ENCODE results near the gene SMARCD3. TPM values are rescaled to one million over a fixed set of nuclear protein-coding genes. Genes with fewer than 3 reads are reported as not detected.

The SMARCD3 gene
- total RNA-seq, 1 donor from 2014 or later = 5.6 TPM

- no peak for DNase-seq (ENCODE audit: extremely low read depth, low read depth, low spot score)
Measured at GRCh38 chr7:151273651-151274390, 25.3 kb upstream of the SMARCD3 start.

- DNase-seq (ENCODE audit: extremely low read depth, low read depth, low spot score) = no peak
Measured at GRCh38 chr7:151272877-151273276, 24.4 kb upstream of the SMARCD3 start.

GRCh38 chr7:151272405-151272804 lies 23.9 kb upstream of the SMARCD3 start:
- no peak for DNase-seq (ENCODE audit: extremely low read depth, low read depth, low spot score)

DNA sequence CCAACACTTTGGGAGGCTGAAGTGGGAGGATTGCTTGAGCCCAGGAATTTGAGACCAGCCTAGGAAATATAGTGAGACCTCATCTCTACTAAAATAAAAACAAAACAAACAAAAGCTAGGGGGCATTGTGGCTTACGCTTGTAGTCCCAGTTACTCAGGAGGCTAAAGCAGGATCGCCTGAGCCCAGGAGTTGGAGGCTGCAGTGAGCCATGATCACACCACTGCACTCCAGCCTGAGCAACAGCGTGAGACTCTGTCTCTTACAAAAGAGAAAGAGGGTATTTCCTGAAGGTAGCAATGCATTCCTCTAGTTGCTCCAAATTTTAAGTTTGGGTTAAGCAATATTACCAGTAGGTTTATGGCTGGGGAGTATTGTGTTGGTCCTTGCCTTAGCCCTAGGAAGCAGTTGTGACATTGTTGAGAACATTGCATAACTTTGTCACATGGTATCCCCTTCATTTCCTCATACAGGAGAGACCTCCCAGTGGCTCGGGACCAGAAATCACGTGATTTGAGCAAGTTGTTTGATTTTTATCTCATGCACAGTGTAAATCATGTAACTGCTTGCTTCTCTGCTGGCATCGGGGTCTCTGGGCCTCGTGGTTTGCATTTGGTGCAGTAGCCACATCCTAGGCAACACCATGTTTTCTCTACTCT lies 23.3 kb upstream of the SMARCD3 start:
- DNase-seq (ENCODE audit: extremely low read depth, low read depth, low spot score) = no peak

DNA sequence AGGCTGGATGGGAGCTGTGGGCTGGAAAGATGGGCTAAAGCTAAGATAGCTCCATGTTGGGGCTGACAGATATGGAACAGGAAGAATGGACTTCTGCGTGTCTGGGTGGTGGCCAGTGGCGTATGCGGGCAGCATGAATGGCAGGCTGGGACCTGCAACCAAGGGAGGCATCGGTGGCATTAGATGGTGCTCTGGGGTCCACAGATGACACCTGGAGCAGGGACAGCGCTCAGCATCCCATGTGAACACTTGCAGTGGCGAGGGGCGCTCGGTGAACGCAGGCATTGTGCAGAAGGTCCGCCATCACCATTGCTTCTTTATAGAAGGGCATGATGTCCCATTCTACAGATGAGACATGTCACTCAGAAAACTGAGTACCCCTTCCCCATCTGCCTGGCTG lies 21.0 kb upstream of the SMARCD3 start:
- no peak for DNase-seq (ENCODE audit: extremely low read depth, low read depth, low spot score)

DNA sequence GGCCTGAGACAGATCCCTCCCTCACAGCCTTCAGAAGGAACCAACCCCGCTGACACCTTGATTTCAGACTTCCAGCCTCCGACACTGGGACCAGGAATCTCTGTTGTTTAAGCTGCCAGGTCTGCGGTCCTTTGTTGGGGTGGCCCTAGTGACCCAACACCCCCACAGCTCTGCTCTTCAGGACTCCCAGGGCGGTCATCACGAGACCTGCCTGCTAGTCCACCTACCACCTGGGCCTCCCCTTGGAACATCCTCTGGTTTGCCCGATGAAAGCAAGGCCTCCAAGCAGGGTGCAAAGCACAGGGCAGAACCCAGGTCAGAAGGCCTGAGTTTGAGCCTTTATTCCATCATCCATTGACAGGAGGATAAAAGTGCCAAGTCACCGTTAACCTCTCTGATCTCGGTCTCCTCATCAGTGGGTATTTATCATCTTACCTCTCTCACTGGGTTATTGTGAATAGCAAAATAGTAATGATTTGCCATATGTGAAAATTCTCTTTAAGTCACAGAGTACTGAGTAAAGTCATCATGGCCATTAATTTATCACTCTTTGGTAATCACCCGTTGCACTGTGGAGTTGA lies 16.9 kb upstream of the SMARCD3 start:
- no peak for DNase-seq (ENCODE audit: extremely low read depth, low read depth, low spot score)

DNA sequence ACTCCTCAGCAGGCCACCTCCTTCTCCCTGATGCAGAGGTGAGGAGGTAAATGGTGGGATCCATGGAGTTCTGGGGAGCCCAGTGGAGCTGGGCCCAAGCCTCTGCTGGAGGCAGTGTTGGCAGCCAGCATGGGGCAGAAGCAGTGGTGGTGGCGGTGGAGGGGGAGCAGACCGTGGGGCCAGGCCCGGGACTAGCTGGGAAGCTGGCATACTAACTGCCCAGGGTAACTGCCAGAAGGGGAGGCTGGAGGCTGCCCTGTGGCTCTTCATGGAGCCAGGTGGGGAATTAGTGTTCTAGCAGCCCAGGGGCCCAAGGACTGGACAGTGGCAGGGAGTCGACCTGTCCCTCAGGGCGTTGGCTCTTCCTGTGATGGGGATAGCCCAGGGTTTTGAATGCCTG lies 16.1 kb upstream of the SMARCD3 start:
- DNase-seq (ENCODE audit: extremely low read depth, low read depth, low spot score) = no peak

DNA sequence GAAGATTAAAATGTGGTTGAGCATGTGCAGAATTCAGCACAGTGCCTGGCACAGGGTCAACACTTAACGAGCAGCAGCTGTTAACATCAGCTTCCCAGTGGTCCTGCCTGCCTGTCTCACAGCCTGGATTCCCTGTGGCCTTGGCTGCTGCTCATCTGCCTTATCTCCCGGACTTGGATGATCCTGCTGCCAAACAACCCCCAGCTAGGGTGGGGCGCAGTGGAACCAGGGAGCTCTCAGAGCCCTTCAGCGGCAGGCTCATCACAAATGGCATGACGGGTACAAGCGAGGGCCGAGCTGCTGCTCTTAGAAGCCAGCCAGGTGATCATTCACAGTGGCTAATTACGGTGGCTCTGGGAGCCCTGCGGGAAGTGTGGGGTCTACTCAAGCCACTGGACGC lies 13.0 kb upstream of the SMARCD3 start:
- DNase-seq (ENCODE audit: extremely low read depth, low read depth, low spot score) = no peak

DNA sequence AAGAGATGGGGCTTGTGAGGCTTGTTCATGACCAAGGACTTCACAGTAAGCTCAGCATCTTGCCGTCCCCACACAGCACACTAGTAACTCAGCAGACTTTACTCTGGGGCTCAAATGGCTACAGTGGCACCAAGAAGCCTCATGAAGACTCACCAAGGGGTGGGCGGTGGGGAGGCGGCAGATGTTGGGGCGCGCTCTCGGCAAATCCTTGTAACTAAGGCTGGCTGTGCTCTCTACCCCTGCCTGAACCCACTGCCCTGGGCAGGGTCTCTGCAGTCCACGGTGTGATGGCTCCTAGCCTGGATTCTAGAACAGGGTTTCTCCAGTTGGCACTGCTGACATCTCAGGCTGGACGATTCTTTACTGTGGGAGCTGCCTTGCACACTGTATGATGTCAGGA lies 12.4 kb upstream of the SMARCD3 start:
- DNase-seq (ENCODE audit: extremely low read depth, low read depth, low spot score) = no peak

GRCh38 chr7:151260471-151260870 lies 12.0 kb upstream of the SMARCD3 start:
- no peak for DNase-seq (ENCODE audit: extremely low read depth, low read depth, low spot score)

DNA sequence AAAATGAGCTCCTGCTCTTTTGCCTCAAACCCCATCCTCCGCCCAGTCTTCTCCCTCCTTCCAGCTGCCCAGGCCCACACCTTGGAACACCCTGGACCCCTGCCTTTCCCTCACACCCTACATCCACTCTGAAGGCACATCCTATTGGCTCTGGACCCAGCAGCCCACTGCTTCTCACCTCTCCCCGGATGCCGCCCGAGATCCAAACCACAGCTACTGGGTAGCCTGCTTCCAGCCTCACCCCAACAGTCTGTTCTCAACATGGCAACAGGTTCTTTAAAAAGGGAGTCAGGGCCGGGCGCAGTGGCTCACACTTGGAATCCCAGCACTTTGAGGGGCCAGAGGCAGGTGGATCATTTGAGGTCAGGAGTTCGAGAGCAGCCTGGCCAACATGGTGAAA lies 9.5 kb upstream of the SMARCD3 start:
- DNase-seq (ENCODE audit: extremely low read depth, low read depth, low spot score) = no peak

DNA sequence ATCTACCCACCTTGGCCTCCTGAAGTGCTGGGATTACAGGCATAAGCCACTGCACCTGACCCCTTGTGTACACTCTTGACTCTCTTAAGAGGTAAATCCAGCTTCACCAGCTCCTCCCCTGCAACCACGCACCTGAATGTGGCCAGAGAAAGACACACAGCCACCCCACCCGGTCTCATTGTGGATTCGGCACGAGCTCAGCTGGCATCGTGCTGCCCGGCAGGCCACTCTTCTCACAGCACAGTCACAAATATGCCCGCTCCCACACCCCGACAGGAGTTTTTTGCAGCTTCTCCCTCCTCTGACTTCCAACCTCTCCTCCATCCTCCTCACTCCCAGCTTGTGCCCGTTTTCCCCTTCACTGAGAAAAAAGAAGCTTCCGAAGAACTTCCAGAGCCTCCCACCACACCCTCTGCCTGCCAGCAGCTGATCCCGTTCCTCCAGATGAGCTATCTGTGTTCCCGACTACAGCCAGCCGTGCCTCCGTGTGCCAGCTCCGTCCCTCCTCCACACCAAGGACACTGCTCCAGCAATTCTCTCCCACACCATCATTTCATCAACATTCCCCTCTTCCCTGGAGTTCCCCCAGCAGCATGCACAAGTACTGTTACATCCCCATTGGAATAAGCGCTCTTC lies 8.0 kb upstream of the SMARCD3 start:
- no peak for DNase-seq (ENCODE audit: extremely low read depth, low read depth, low spot score)

- DNase-seq (ENCODE audit: extremely low read depth, low read depth, low spot score) = no peak
Measured at GRCh38 chr7:151255390-151255789, 6.9 kb upstream of the SMARCD3 start.

DNA sequence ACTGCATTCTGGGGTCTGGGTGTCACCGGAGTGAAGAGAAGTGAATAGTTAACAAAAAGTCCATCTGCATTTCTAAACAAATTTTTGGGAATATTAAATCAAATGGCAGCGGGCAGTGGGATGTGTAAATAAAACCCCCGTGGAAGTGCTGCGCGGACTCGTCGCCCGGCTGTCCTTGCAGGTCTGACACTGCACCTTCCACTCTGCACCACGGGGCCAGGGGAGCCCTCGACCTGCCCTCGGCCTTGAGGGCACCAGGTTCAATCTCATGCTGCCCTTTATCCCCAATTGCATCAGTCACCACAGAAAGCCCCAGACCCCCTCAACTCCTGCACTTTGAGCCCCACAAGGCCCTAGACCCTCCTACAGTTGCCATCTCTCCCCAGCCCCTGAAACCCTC lies 6.4 kb upstream of the SMARCD3 start:
- no peak for DNase-seq (ENCODE audit: extremely low read depth, low read depth, low spot score)

DNA sequence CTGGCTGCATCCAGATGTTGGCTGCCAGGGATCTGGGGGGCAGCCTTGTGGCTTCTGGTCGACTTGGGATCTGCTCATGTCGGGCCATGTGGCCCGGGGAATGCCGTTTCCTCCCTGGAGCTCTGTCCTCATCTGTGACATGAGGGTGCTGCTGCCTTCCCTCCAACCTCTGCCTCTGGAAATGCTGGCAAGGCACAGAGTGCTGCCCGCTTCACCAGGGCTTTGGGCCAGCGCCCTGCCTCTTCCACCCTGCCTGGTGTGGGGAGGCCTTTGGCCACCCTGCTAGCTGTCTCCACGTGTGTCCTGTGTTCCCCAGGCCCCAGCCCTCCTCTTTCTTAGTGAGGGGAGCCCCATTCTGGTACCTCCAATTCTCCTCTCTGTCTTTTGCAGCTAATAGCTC lies 5.8 kb upstream of the SMARCD3 start:
- DNase-seq (ENCODE audit: extremely low read depth, low read depth, low spot score) = no peak

GRCh38 chr7:151252961-151253711 lies 4.6 kb upstream of the SMARCD3 start:
- DNase-seq (ENCODE audit: extremely low read depth, low read depth, low spot score) = no peak

DNA sequence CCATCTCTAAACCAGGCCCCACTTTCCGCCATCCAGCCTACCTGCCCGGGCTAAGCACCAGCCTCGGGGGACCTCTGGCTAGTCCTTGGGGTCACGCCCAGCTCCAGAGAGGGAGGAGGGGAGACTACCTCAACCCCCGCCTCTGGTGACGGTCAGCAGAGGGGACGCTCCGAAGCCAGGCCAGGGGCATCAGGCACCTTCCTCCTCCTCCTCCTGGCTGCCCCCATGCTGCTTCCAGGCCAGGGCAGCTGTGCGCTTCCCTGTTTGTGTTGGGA lies 4.0 kb upstream of the SMARCD3 start:
- DNase-seq (ENCODE audit: extremely low read depth, low read depth, low spot score) = no peak

DNA sequence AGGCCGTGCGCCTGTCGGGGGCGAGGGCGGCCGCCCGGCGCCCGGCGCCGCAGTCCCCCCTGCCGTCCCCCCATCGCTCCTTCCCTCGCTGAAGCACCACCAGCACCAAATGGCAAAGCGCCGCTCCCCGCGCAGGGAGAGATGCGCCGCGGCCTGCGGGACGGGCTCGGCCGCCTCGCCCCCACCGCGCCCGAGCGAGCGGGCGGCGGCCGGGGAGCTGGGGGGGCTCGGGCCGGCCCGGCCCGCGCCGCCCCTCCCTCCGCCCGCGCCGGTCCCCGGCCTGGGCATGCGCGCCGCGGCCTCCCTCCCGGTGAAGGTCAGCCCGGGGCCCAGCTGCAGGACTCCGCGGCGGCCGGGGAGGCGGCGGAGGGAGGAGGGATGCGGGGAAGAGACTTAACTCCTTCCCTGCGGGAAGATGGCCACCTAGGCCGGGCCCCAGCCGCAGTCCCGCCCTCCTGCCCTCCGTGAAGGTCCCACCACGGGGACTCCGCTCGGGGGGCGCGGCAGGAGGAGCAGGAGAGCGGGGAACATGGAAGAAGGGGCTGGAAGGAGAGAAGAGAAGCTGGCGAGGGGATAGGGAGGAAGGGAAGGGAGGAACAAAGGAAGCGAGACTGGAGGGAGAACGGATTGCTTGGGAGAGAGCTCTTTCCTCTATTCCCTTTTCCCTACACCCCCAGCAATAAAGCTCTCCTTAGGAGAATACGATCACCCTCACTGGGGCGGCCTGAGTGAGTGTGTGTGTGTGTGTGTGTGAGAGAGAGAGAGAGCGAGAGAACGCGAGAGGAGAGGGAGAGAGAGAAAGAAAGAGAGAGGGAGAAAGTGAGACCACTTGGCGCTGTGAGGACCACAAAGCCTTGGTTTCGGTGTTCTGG lies 3.4 kb upstream of the SMARCD3 start:
- no peak for DNase-seq (ENCODE audit: extremely low read depth, low read depth, low spot score)

- DNase-seq (ENCODE audit: extremely low read depth, low read depth, low spot score) = no peak
Measured at GRCh38 chr7:151251328-151251688, 2.8 kb upstream of the SMARCD3 start.
